Measurements from ENCODE around the gene SYNJ2BP.

DNA sequence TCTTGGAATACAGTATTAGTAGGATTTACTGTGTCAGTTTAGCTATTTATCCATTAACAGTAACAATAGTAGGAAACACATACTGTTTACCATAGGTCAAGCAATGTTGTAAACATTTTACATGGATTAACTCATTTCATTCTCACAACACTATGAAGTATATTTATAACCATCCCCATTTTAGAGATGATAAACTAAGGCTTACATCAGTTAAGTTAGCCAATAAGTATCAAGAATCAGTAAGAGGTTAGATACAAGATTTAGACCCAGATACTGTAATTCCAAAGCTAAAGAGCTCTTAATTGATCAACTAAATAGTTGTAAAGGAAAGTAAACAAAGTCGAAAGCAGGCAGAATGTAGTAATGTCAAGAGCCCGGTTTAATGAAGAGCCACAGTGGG lies 1.1 kb downstream of the SYNJ2BP start:
- TF ChIP-seq GLIS3 (CRISPR knock-in tag; IDR thresholded peaks at IDR 0.05) (no peak), ZC3H10 (CRISPR knock-in tag; IDR thresholded peaks at IDR 0.05) (no peak), ZFP30 (CRISPR knock-in tag; IDR thresholded peaks at IDR 0.05) (no peak), ZNF8 (CRISPR knock-in tag; IDR thresholded peaks at IDR 0.05) (no peak)
- TF ChIP-seq, protein P1, sequence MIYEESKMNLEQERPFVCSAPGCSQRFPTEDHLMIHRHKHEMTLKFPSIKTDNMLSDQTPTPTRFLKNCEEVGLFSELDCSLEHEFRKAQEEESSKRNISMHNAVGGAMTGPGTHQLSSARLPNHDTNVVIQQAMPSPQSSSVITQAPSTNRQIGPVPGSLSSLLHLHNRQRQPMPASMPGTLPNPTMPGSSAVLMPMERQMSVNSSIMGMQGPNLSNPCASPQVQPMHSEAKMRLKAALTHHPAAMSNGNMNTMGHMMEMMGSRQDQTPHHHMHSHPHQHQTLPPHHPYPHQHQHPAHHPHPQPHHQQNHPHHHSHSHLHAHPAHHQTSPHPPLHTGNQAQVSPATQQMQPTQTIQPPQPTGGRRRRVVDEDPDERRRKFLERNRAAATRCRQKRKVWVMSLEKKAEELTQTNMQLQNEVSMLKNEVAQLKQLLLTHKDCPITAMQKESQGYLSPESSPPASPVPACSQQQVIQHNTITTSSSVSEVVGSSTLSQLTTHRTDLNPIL (CRISPR knock-in tag; IDR thresholded peaks at IDR 0.05; ENCODE audit: low read depth), result no peak

Data from SK-N-SH treated with all-trans-retinoic acid at 6 μM for 48 hours (cell line).